Mesenchymal stem cell (in vitro differentiated cells and primary cell): Measurements from ENCODE around the gene CAPN9.

Experiments used
- DNase-seq: peaks from one replicate; pipeline ENCODE4 v3.0.0-alpha.2; 2013
- H2AFZ ChIP-seq: one replicate; pipeline ENCODE4 v1.6.1; 2013; ENCODE audit warnings: low read depth, mild to moderate bottlenecking, control low read depth, inconsistent platforms, low read length, moderate library complexity
- H2AK5ac ChIP-seq: 2 replicates; pipeline ENCODE4 v1.6.1; 2013; ENCODE audit warnings: low read length, moderate library complexity, mild to moderate bottlenecking, inconsistent platforms; ENCODE audit not compliant: severe bottlenecking
- H2BK120ac ChIP-seq: one replicate; pipeline ENCODE4 v1.6.1; 2013; ENCODE audit warnings: low read depth, mild to moderate bottlenecking, inconsistent platforms, low read length, moderate library complexity
- H2BK12ac ChIP-seq, 2 experiments: one replicate each; pipeline ENCODE4 v1.6.1; 2013; ENCODE audit warnings: inconsistent platforms in 2 of 2, low read length in 2 of 2, mild to moderate bottlenecking in 2 of 2, moderate library complexity in 2 of 2, control low read depth in 1 of 2
- H2BK15ac ChIP-seq: one replicate; pipeline ENCODE4 v1.6.1; 2013; ENCODE audit warnings: mild to moderate bottlenecking, low read depth, inconsistent platforms; ENCODE audit not compliant: poor library complexity, severe bottlenecking
- H2BK5ac ChIP-seq: 2 replicates; pipeline ENCODE4 v1.6.1; 2013; ENCODE audit warnings: low read depth, mild to moderate bottlenecking, low read length, control low read depth, inconsistent platforms; ENCODE audit not compliant: poor library complexity, severe bottlenecking
- H3K14ac ChIP-seq, 2 experiments: one replicate each; pipeline ENCODE4 v1.6.1; 2013; ENCODE audit warnings: inconsistent platforms in 2 of 2, low read length in 2 of 2, control low read depth in 1 of 2, mild to moderate bottlenecking in 1 of 2, moderate library complexity in 1 of 2
- H3K18ac ChIP-seq, 2 experiments: one replicate each; pipeline ENCODE4 v1.6.1; 2013; ENCODE audit warnings: inconsistent platforms in 2 of 2, low read length in 2 of 2, control low read depth in 1 of 2, low read depth in 1 of 2, mild to moderate bottlenecking in 1 of 2
- H3K23ac ChIP-seq, 2 experiments: one replicate each; pipeline ENCODE4 v1.6.1; 2013; ENCODE audit warnings: inconsistent platforms in 2 of 2, low read length in 2 of 2, mild to moderate bottlenecking in 2 of 2, moderate library complexity in 2 of 2, control low read depth in 1 of 2
- H3K27ac ChIP-seq: 2 replicates; pipeline ENCODE4 v1.5.1; 2013; ENCODE audit warnings: mild to moderate bottlenecking, moderate library complexity, low read length, control low read depth, inconsistent platforms; ENCODE audit not compliant: poor library complexity, severe bottlenecking
- H3K27me3 ChIP-seq, 2 experiments: 2 replicates each; pipeline versions ENCODE4 v1.6.1 to v1.7.0; 2013; ENCODE audit warnings: low read length in 2 of 2, mild to moderate bottlenecking in 2 of 2, moderate library complexity in 2 of 2, control low read depth in 1 of 2, inconsistent platforms in 1 of 2; ENCODE audit not compliant: control insufficient read depth in 1 of 2, insufficient read depth in 1 of 2
- H3K36me3 ChIP-seq, 2 experiments: 2 replicates each; pipeline versions ENCODE4 v1.6.1 to v1.7.0; 2013; ENCODE audit warnings: low read length in 2 of 2, control low read depth in 1 of 2, inconsistent platforms in 1 of 2, low read depth in 1 of 2, mild to moderate bottlenecking in 1 of 2; ENCODE audit not compliant: insufficient read depth in 2 of 2, control insufficient read depth in 1 of 2
- H3K4ac ChIP-seq, 2 experiments: one replicate each; pipeline ENCODE4 v1.6.1; 2013; ENCODE audit warnings: inconsistent platforms in 2 of 2, low read length in 2 of 2, mild to moderate bottlenecking in 2 of 2, moderate library complexity in 2 of 2, control low read depth in 1 of 2, low read depth in 1 of 2
- H3K4me1 ChIP-seq: 2 replicates; pipeline ENCODE4 v1.6.1; 2013; ENCODE audit warnings: low read depth, low read length, control low read depth; ENCODE audit not compliant: control insufficient read depth, insufficient read depth
- H3K4me2 ChIP-seq: 2 replicates; pipeline ENCODE4 v1.6.1; 2013; ENCODE audit warnings: low read length, mild to moderate bottlenecking, inconsistent platforms; ENCODE audit not compliant: poor library complexity, severe bottlenecking
- H3K4me3 ChIP-seq, 2 experiments: 2 replicates each; pipeline versions ENCODE4 v1.5.1 to v1.7.0; 2013; ENCODE audit warnings: low read length in 2 of 2, mild to moderate bottlenecking in 2 of 2, control low read depth in 1 of 2, low read depth in 1 of 2; ENCODE audit not compliant: insufficient read depth in 1 of 2
- H3K79me1 ChIP-seq: replicated peaks from 2 replicates; pipeline ENCODE4 v1.6.1; 2013; ENCODE audit warnings: mild to moderate bottlenecking, control low read depth, low read length, inconsistent platforms; ENCODE audit not compliant: poor library complexity, severe bottlenecking
- H3K9ac ChIP-seq: 2 replicates; pipeline ENCODE4 v1.7.0; 2013; ENCODE audit warnings: mild to moderate bottlenecking, low read length, moderate library complexity
- H3K9me3 ChIP-seq: 2 replicates; pipeline ENCODE4 v1.7.0; 2013; ENCODE audit warnings: mild to moderate bottlenecking, low read length; ENCODE audit not compliant: control insufficient read depth
- H4K8ac ChIP-seq: one replicate; pipeline ENCODE4 v1.6.1; 2013; ENCODE audit warnings: inconsistent platforms, mild to moderate bottlenecking, low read length, moderate library complexity
- H4K91ac ChIP-seq: one replicate; pipeline ENCODE4 v1.6.1; 2013; ENCODE audit warnings: mild to moderate bottlenecking, low read length, inconsistent platforms
- WGBS: methylation state at CpG from one replicate; pipeline ENCODE4 v1.1.7; 2013; ENCODE audit warnings: mixed read lengths; 5-methylcytosine and 5-hydroxymethylcytosine counted together

CAPN9 gene

GRCh38 chr1:230759369-230760065 is 12.3 kb downstream of the CAPN9 start:
- H3K27ac ChIP-seq: no peak overlapping the region
- no peak overlapping the region for H3K9ac ChIP-seq
- H4K91ac ChIP-seq: no peak overlapping the region
- no peak overlapping the region for H2BK12ac ChIP-seq
- H3K79me1 ChIP-seq: no peaks in the 10 kb centered on the region
- H3K4me2 ChIP-seq: no peak overlapping the region
- peaks cover 4% of the 10 kb centered on the region for H3K9me3 ChIP-seq
- H3K36me3 ChIP-seq: no peaks in the 10 kb centered on the region
- 97% methylated on average over 5 of the region's 7 CpGs for WGBS
- no peak overlapping the region for H2AK5ac ChIP-seq
- H3K18ac ChIP-seq: no peak overlapping the region
- H2BK120ac ChIP-seq: no peak overlapping the region
- no peak overlapping the region for H3K4me3 ChIP-seq
- H4K8ac ChIP-seq: no peak overlapping the region
- H2BK5ac ChIP-seq: no peak overlapping the region
- no peak overlapping the region for H3K14ac ChIP-seq
- DNase-seq: no peak
- H3K27me3 ChIP-seq: peaks cover 11 to 51% of the 10 kb centered on the region in 2 experiments
- H3K23ac ChIP-seq: no peak overlapping the region
- H2BK15ac ChIP-seq: no peak overlapping the region
- no peak overlapping the region for H2AFZ ChIP-seq
- H3K4me1 ChIP-seq: peaks cover 1% of the 10 kb centered on the region
- no peak overlapping the region for H3K4ac ChIP-seq

- no peak overlapping the region for H2BK120ac ChIP-seq
- H4K8ac ChIP-seq: peak overlapping the region; percentile 47
- H3K18ac ChIP-seq: no peak overlapping the region
- H3K4me1 ChIP-seq: no peaks in the 10 kb centered on the region
- H3K27me3 ChIP-seq: peaks cover 11 to 51% of the 10 kb centered on the region in 2 experiments
- no peak overlapping the region for H3K23ac ChIP-seq
- no peak overlapping the region for H3K27ac ChIP-seq
- H3K79me1 ChIP-seq: no peaks in the 10 kb centered on the region
- H2AFZ ChIP-seq: no peak overlapping the region
- no peak overlapping the region for H3K4me2 ChIP-seq
- no peak overlapping the region for H3K9ac ChIP-seq
- no peak overlapping the region for H2BK15ac ChIP-seq
- 76% methylated on average over 7 of the region's 7 CpGs for WGBS
- H2BK12ac ChIP-seq: no peak overlapping the region
- H3K4me3 ChIP-seq: no peak overlapping the region
- no peak for DNase-seq
- no peak overlapping the region for H2AK5ac ChIP-seq
- no peak overlapping the region for H4K91ac ChIP-seq
- peaks cover 4% of the 10 kb centered on the region for H3K9me3 ChIP-seq
- H3K36me3 ChIP-seq: no peaks in the 10 kb centered on the region
- no peak overlapping the region for H3K4ac ChIP-seq
- H3K14ac ChIP-seq: no peak overlapping the region
- H2BK5ac ChIP-seq: no peak overlapping the region
These were observed 13.2 kb downstream of the CAPN9 start for GRCh38 chr1:230760360-230760827.

GRCh38 chr1:230761443-230762167 is 14.4 kb downstream of the CAPN9 start:
- Histone ChIP-seq H2BK15ac (no peak overlapping the region), H3K4me1 (no peaks in the 10 kb centered on the region), H2BK5ac (no peak overlapping the region), H3K9ac (no peak overlapping the region), H3K23ac (peak overlapping the region in 1 of 2 experiments; percentile 40), H2BK12ac (no peak overlapping the region), H3K18ac (no peak overlapping the region), H3K4ac (no peak overlapping the region), H3K79me1 (no peaks in the 10 kb centered on the region), H3K4me3 (no peak overlapping the region), H3K4me2 (no peak overlapping the region), H3K36me3 (no peaks in the 10 kb centered on the region), H2AFZ (no peak overlapping the region), H3K9me3 (peaks cover 4% of the 10 kb centered on the region), H3K27me3 (peaks cover 11 to 56% of the 10 kb centered on the region in 2 experiments), H4K8ac (no peak overlapping the region), H2AK5ac (no peak overlapping the region), H4K91ac (no peak overlapping the region), H3K14ac (peak overlapping the region in 1 of 2 experiments; percentile 2), H3K27ac (no peak overlapping the region), H2BK120ac (no peak overlapping the region)
- WGBS: 86% methylated on average over 8 of the region's 8 CpGs
- no peak for DNase-seq

GRCh38 chr1:230763927-230764591 is 16.9 kb downstream of the CAPN9 start:
- no peak overlapping the region for H2BK5ac ChIP-seq
- H3K23ac ChIP-seq: no peak overlapping the region
- H4K8ac ChIP-seq: no peak overlapping the region
- H2AK5ac ChIP-seq: no peak overlapping the region
- H4K91ac ChIP-seq: no peak overlapping the region
- H3K27ac ChIP-seq: no peak overlapping the region
- no peak overlapping the region for H2BK120ac ChIP-seq
- no peaks in the 10 kb centered on the region for H3K36me3 ChIP-seq
- H2AFZ ChIP-seq: no peak overlapping the region
- no peak for DNase-seq
- no peak overlapping the region for H2BK15ac ChIP-seq
- H3K27me3 ChIP-seq: peaks cover 9 to 38% of the 10 kb centered on the region in 2 experiments
- H3K4me3 ChIP-seq: no peak overlapping the region
- no peak overlapping the region for H3K4ac ChIP-seq
- no peak overlapping the region for H3K4me2 ChIP-seq
- peaks cover 4% of the 10 kb centered on the region for H3K9me3 ChIP-seq
- H3K18ac ChIP-seq: no peak overlapping the region
- 89% methylated on average over 5 of the region's 5 CpGs for WGBS
- no peaks in the 10 kb centered on the region for H3K79me1 ChIP-seq
- no peak overlapping the region for H3K9ac ChIP-seq
- H2BK12ac ChIP-seq: no peak overlapping the region
- no peak overlapping the region for H3K14ac ChIP-seq
- no peaks in the 10 kb centered on the region for H3K4me1 ChIP-seq
